HL-60 (cell line): ENCODE results near the gene AGR3.

Experiments
- DNase-seq, 2 experiments: peaks; one replicate each; pipeline ENCODE4 v3.0.0-alpha.2; 2010 to 2020; ENCODE audit warnings: low read depth in 1 of 2, low spot score in 1 of 2
- H3K27ac ChIP-seq: fragments of 250-450 bp; sonication (Bioruptor Pico); replicated peaks from 2 replicates; pipeline ENCODE4 v1.5.1; 2020; ENCODE audit warnings: mild to moderate bottlenecking, moderate library complexity
- H3K27me3 ChIP-seq: fragments of 250-450 bp; sonication (Bioruptor Pico); 2 replicates; pipeline ENCODE4 v1.5.1; 2021; ENCODE audit warnings: mild to moderate bottlenecking, moderate library complexity; ENCODE audit not compliant: insufficient read depth, poor library complexity, severe bottlenecking
- H3K4me3 ChIP-seq: replicated peaks from 2 replicates; pipeline ENCODE4 v1.5.1; 2011; ENCODE audit warnings: mild to moderate bottlenecking, control low read depth, low read length; ENCODE audit not compliant: insufficient read depth
- CTCF ChIP-seq: IDR thresholded peaks from one replicate; pipeline ENCODE4 v1.5.1; 2011; ENCODE audit warnings: low read length, control low read depth, inconsistent platforms; ENCODE audit not compliant: insufficient read depth
- GABPA ChIP-seq: IDR thresholded peaks from 2 replicates; pipeline ENCODE4 v1.6.1; 2012; ENCODE audit warnings: low read depth
- POLR2AphosphoS5 ChIP-seq: IDR thresholded peaks from 2 replicates; pipeline ENCODE4 v1.6.1; 2012; ENCODE audit warnings: low read depth
- REST ChIP-seq: IDR thresholded peaks from 2 replicates; pipeline ENCODE4 v1.6.1; 2012; ENCODE audit warnings: low read depth; ENCODE audit not compliant: insufficient replicate concordance
- SPI1 ChIP-seq: IDR thresholded peaks from 2 replicates; pipeline ENCODE4 v1.6.1; 2012; ENCODE audit warnings: low read depth, mild to moderate bottlenecking, borderline replicate concordance

Gene AGR3

GRCh38 chr7:16840094-16840493, 41.7 kb downstream of the AGR3 start:
- Histone ChIP-seq H3K27ac (no peak overlapping the region), H3K27me3 (no peaks in the 10 kb centered on the region), H3K4me3 (no peak overlapping the region)
- TF ChIP-seq GABPA (no peak), POLR2AphosphoS5 (no peak), SPI1 (no peak), REST (no peak), CTCF (no peak)
- DNase-seq, result no peak

DNA sequence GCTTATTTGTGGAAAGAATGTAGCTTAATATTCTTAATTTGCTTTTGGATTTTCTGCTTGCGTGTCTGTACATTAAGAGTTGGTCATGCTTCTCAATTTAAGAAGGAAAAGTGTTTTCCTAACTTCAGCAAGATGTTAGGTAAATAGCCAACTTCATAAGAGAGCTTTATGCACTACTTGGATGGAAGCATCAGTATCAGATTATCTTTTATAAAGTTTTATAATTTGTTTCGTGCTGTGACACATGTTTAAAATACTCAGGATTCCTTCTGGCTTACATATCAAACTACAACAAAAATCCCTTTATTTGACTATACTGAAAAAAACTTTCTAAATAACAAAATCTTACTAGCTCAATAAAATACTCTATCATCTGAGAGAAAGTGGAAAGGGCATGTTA, 42.1 kb downstream of the AGR3 start:
- H3K4me3 ChIP-seq, result no peak overlapping the region
- no peak for DNase-seq
- H3K27ac ChIP-seq, result no peak overlapping the region
- H3K27me3 ChIP-seq, result no peaks in the 10 kb centered on the region
- TF ChIP-seq POLR2AphosphoS5, result no peak
- TF ChIP-seq GABPA, result no peak
- no peak for TF ChIP-seq REST
- no peak for TF ChIP-seq SPI1
- TF ChIP-seq CTCF, result no peak

- TF ChIP-seq CTCF, result no peak
- no peak for TF ChIP-seq SPI1
- no peak for TF ChIP-seq POLR2AphosphoS5
- TF ChIP-seq REST, result no peak
- TF ChIP-seq GABPA, result no peak
- Histone ChIP-seq H3K27ac (no peak overlapping the region), H3K4me3 (no peak overlapping the region), H3K27me3 (no peaks in the 10 kb centered on the region)
- no peak for DNase-seq
These were observed 42.9 kb downstream of the AGR3 start for GRCh38 chr7:16838891-16839290.
